Parathyroid adenoma (tissue), 2 donors: ENCODE data around the gene C1orf210.

Experiments
- H2AFZ ChIP-seq: fragments of 300-600 bp; sonication (generic); one replicate; pipeline ENCODE4 v1.7.0; 2017; ENCODE audit warnings: antibody characterized with exemption, mild to moderate bottlenecking
- H3K27ac ChIP-seq: fragments of 300-600 bp; sonication (generic); one replicate; pipeline ENCODE4 v1.7.0; 2017
- H3K27me3 ChIP-seq: fragments of 300-600 bp; sonication (generic); one replicate; pipeline ENCODE4 v1.7.0; 2017; ENCODE audit warnings: low read length; ENCODE audit not compliant: control insufficient read depth, insufficient read depth
- H3K36me3 ChIP-seq: fragments of 300-600 bp; sonication (generic); one replicate; pipeline ENCODE4 v1.7.0; 2017; ENCODE audit warnings: low read length; ENCODE audit not compliant: control insufficient read depth, insufficient read depth
- H3K4me1 ChIP-seq: fragments of 300-600 bp; sonication (generic); one replicate; pipeline ENCODE4 v1.7.0; 2017; ENCODE audit warnings: control low read depth
- H3K4me2 ChIP-seq: fragments of 300-600 bp; sonication (generic); one replicate; pipeline ENCODE4 v1.7.0; 2017; ENCODE audit warnings: low read length
- H3K4me3 ChIP-seq: fragments of 300-600 bp; sonication (generic); one replicate; pipeline ENCODE4 v1.7.0; 2017; ENCODE audit warnings: low read depth, low read length
- H3K79me2 ChIP-seq: fragments of 300-600 bp; sonication (generic); one replicate; pipeline ENCODE4 v1.7.0; 2017; ENCODE audit warnings: control low read depth
- H3K9ac ChIP-seq: fragments of 300-600 bp; sonication (generic); one replicate; pipeline ENCODE4 v1.7.0; 2017; ENCODE audit warnings: mild to moderate bottlenecking
- H3K9me3 ChIP-seq: fragments of 300-600 bp; sonication (generic); one replicate; pipeline ENCODE4 v1.7.0; 2017; ENCODE audit warnings: low read length; ENCODE audit not compliant: control insufficient read depth
- CTCF ChIP-seq: fragments of 300-600 bp; sonication (generic); IDR thresholded peaks from one replicate; pipeline ENCODE4 v1.7.0; 2017; ENCODE audit warnings: antibody characterized with exemption, mild to moderate bottlenecking
- donor health status: primary hyperparathyroidism.

Gene C1orf210

GRCh38 chr1:43237121-43237520, 48.3 kb downstream of the C1orf210 start:
- Histone ChIP-seq H3K9ac (no peak overlapping the region), H3K27ac (no peak overlapping the region), H3K79me2 (no peaks in the 10 kb centered on the region), H3K9me3 (no peaks in the 10 kb centered on the region), H3K4me1 (no peaks in the 10 kb centered on the region), H2AFZ (no peak overlapping the region), H3K27me3 (no peaks in the 10 kb centered on the region), H3K36me3 (no peaks in the 10 kb centered on the region), H3K4me2 (no peak overlapping the region), H3K4me3 (no peak overlapping the region)
- TF ChIP-seq CTCF, result no peak

- H3K9ac ChIP-seq, result no peak overlapping the region
- no peak overlapping the region for H3K27ac ChIP-seq
These were observed 49.8 kb downstream of the C1orf210 start for GRCh38 chr1:43235451-43236121.

GRCh38 chr1:43235040-43235439, 50.3 kb downstream of the C1orf210 start:
- Histone ChIP-seq H3K4me1 (no peaks in the 10 kb centered on the region), H2AFZ (no peak overlapping the region), H3K27me3 (no peaks in the 10 kb centered on the region), H3K4me2 (no peak overlapping the region), H3K79me2 (no peaks in the 10 kb centered on the region), H3K4me3 (no peak overlapping the region), H3K27ac (no peak overlapping the region), H3K36me3 (no peaks in the 10 kb centered on the region), H3K9me3 (no peaks in the 10 kb centered on the region), H3K9ac (no peak overlapping the region)
- no peak for TF ChIP-seq CTCF

More at GRCh38 chr1:43235451-43236121, 49.8 kb downstream of the C1orf210 start:
- TF ChIP-seq CTCF, result no peak
- Histone ChIP-seq H3K4me2 (no peak overlapping the region), H3K9me3 (no peaks in the 10 kb centered on the region), H3K27me3 (no peaks in the 10 kb centered on the region), H3K36me3 (no peaks in the 10 kb centered on the region), H2AFZ (no peak overlapping the region), H3K4me3 (no peak overlapping the region), H3K4me1 (no peaks in the 10 kb centered on the region), H3K79me2 (no peaks in the 10 kb centered on the region)

- Histone ChIP-seq H3K36me3 (no peaks in the 10 kb centered on the region), H3K4me3 (no peak overlapping the region), H3K9me3 (no peaks in the 10 kb centered on the region), H2AFZ (no peak overlapping the region), H3K4me2 (no peak overlapping the region), H3K27me3 (no peaks in the 10 kb centered on the region), H3K9ac (no peak overlapping the region), H3K27ac (no peak overlapping the region), H3K79me2 (no peaks in the 10 kb centered on the region), H3K4me1 (no peaks in the 10 kb centered on the region)
- TF ChIP-seq CTCF, result no peak
These were observed 51.1 kb downstream of the C1orf210 start for GRCh38 chr1:43234267-43234666.

- no peak overlapping the region for H2AFZ ChIP-seq
- no peak overlapping the region for H3K4me3 ChIP-seq
- no peak overlapping the region for H3K27ac ChIP-seq
- TF ChIP-seq CTCF, result no peak
- H3K9me3 ChIP-seq, result no peaks in the 10 kb centered on the region
- H3K36me3 ChIP-seq, result no peaks in the 10 kb centered on the region
- no peaks in the 10 kb centered on the region for H3K27me3 ChIP-seq
- no peak overlapping the region for H3K4me2 ChIP-seq
- H3K79me2 ChIP-seq, result no peaks in the 10 kb centered on the region
- H3K9ac ChIP-seq, result no peak overlapping the region
- no peaks in the 10 kb centered on the region for H3K4me1 ChIP-seq
These were observed 51.8 kb downstream of the C1orf210 start for GRCh38 chr1:43233631-43234030.
